IPS-18c (cell line): Measurements from ENCODE around the gene ROMO1.
A peak's percentile ranks its signal among the peaks of the same experiment; 100 is the strongest.
"Not testable (repeated sequence)": the region's sequence is repeated elsewhere in the genome, so short reads cannot be mapped to it uniquely, and the experiment has no call there.

Source experiments
- H3K4me3 ChIP-seq: 2 replicates; pipeline ENCODE4 v1.7.0; 2013; ENCODE audit warnings: low read depth, mild to moderate bottlenecking, low read length, moderate library complexity; ENCODE audit not compliant: insufficient read depth
- H3K9me3 ChIP-seq: one replicate; pipeline ENCODE4 v1.6.1; 2013; ENCODE audit warnings: mild to moderate bottlenecking, low read length, moderate library complexity; ENCODE audit not compliant: control insufficient read depth, insufficient read depth

The ROMO1 gene

GRCh38 chr20:35734777-35735649, 35.8 kb downstream of the ROMO1 start:
- no peaks in the 10 kb centered on the region for H3K9me3 ChIP-seq
- H3K4me3 ChIP-seq: no peak overlapping the region

GRCh38 chr20:35735826-35736470, 36.7 kb downstream of the ROMO1 start:
- H3K9me3 ChIP-seq: no peaks in the 10 kb centered on the region
- H3K4me3 ChIP-seq: no peak overlapping the region

- Histone ChIP-seq H3K4me3 (no peak overlapping the region), H3K9me3 (no peaks in the 10 kb centered on the region)
Measured at GRCh38 chr20:35737865-35738333, 38.7 kb downstream of the ROMO1 start.

- H3K4me3 ChIP-seq: no peak overlapping the region
Measured at GRCh38 chr20:35738410-35739179, 39.4 kb downstream of the ROMO1 start.

DNA sequence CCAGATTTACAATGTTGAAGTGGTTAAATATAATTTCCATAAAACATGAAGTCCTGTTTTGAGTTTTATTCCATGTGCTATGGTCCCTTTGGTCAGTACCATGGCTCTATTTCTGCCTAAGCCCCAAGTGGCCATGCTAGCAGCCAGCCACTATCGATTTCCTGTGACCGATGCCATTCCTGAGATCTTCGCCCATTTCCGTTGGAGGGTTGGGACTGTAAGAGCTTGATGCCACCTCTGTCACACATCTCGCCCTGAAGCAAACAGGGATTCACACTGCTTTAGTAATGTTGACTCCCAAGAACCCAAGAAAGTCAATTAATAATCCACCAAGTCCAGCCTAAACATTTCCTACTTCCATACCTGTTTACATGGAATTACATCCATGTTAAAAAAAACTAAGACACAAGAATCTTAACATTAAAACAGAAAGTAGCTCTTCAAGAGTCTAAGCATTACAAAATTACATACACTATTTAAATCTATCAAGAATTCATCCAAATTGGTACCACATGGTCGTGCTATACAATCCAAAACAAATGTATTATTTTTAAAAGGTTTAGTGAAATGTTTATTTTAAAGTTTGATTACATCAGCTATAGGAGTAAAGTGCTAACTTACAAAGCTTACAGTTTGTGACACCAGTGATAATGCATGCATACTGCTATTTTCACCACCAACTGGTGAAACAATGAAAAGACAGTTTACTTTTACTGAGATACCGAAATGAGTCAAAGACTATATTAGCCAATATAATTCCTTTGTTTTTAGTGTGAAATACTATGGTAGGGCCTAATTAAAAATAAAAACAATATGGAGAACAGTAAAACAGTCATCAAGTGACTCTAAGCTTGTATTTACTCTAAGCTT, 40.3 kb downstream of the ROMO1 start:
- Histone ChIP-seq H3K9me3 (no peaks in the 10 kb centered on the region), H3K4me3 (no peak overlapping the region)

More at GRCh38 chr20:35738410-35739179, 39.4 kb downstream of the ROMO1 start:
- H3K9me3 ChIP-seq: no peaks in the 10 kb centered on the region

GRCh38 chr20:35741892-35742740, 42.9 kb downstream of the ROMO1 start, which contains the start of gene RBM39:
RBM39 (minus strand) TSS chr20:35742260; CDS start chr20:35740874, 1,386 bp downstream.
- Histone ChIP-seq H3K4me3 (peak within 1 kb of the TSS; percentile 100), H3K9me3 (no peaks in the 10 kb centered on the region)

GRCh38 chr20:35742741-35743523, 43.7 kb downstream of the ROMO1 start:
- Histone ChIP-seq H3K9me3 (no peaks in the 10 kb centered on the region), H3K4me3 (peak overlapping the region; percentile 73)

DNA sequence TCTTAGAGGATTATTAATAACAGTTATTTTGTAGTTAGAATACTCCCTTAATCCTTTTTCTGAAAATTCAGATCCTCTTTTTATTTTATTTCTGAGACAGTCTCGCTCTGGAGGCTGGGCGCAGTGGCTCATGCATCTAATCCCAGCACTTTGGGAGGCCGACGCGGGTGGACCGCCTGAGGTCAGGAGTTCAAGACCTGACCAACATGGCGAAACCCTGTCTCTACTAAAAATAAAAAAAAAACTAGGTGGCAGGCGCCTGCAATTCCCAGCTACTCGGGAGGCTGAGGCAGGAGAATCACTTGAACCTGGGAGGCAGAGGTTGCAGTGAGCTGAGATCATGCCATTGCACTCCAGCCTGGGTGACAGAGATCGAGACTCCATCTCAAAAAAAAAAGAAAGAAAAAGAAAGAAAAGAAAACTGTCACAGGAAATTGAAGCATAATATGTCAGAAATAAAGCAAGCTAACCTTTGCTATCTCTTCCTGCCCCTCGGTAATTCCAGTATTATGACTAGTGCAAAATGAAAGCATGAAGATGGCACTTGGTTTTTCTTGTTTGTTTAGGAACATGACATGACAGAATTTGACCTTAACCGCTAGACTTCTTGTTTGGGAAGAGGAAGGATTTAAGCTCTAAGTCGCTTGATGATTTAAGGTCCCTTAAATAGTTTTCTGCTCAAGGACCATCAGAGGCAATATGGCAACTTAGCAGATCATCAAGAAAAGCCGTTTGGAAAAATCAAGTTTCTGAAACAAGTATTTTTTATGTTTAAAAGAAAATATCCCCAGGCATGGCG, 44.7 kb downstream of the ROMO1 start:
- Histone ChIP-seq H3K4me3 (no peak overlapping the region), H3K9me3 (no peaks in the 10 kb centered on the region)

- not testable (repeated sequence) for H3K9me3 ChIP-seq, H3K4me3 ChIP-seq
Measured at GRCh38 chr20:35744492-35744841, 45.3 kb downstream of the ROMO1 start.
